DND-41 (cell line): ENCODE data around the gene ITGA2B.

Experiments used
- ATAC-seq: fragments of 200-7000 bp; cut with Tn5 transposase; 3 replicates; pipeline ENCODE4 v1.9.1; 2021; ENCODE audit warnings: low read depth; ENCODE audit not compliant: insufficient read depth
- DNase-seq: peaks from one replicate; pipeline ENCODE4 v3.0.0-alpha.2; 2020
- H2AFZ ChIP-seq: 2 replicates; pipeline ENCODE4 v1.6.0; 2012; ENCODE audit warnings: low read depth, low read length
- H3K27ac ChIP-seq: 2 replicates; pipeline ENCODE4 v1.5.1; 2012; ENCODE audit warnings: low read length, inconsistent platforms
- H3K27me3 ChIP-seq: fragments of 200-600 bp; sonication (generic); 2 replicates; pipeline ENCODE4 v1.6.0; 2012; ENCODE audit warnings: low read length, mild to moderate bottlenecking, inconsistent platforms; ENCODE audit not compliant: insufficient read depth, poor library complexity
- H3K36me3 ChIP-seq: 2 replicates; pipeline ENCODE4 v1.5.1; 2012; ENCODE audit warnings: low read length, inconsistent platforms; ENCODE audit not compliant: insufficient read depth
- H3K4me1 ChIP-seq: 2 replicates; pipeline ENCODE4 v1.5.1; 2012; ENCODE audit warnings: mild to moderate bottlenecking, low read length; ENCODE audit not compliant: insufficient read depth
- H3K4me2 ChIP-seq: 2 replicates; pipeline ENCODE4 v1.6.0; 2012; ENCODE audit warnings: mild to moderate bottlenecking, moderate library complexity, low read length, inconsistent platforms; ENCODE audit not compliant: insufficient read depth
- H3K4me3 ChIP-seq, 2 experiments: fragments of 200-600 bp in 1 of 2; shearing (Covaris generic) in 1 of 2; 2 replicates each; pipeline ENCODE4 v1.5.1; 2012 to 2016; ENCODE audit warnings: inconsistent platforms in 2 of 2, low read length in 2 of 2, mild to moderate bottlenecking in 2 of 2, low read depth in 1 of 2, moderate library complexity in 1 of 2
- H3K79me2 ChIP-seq: 2 replicates; pipeline ENCODE4 v1.6.0; 2012; ENCODE audit warnings: low read length, inconsistent platforms; ENCODE audit not compliant: insufficient read depth
- H3K9ac ChIP-seq: 2 replicates; pipeline ENCODE4 v1.6.0; 2012; ENCODE audit warnings: low read depth, mild to moderate bottlenecking, inconsistent platforms, low read length, moderate library complexity
- H3K9me3 ChIP-seq: 2 replicates; pipeline ENCODE4 v1.5.1; 2012; ENCODE audit warnings: low read length, moderate library complexity, mild to moderate bottlenecking, inconsistent platforms; ENCODE audit not compliant: insufficient read depth, severe bottlenecking
- H4K20me1 ChIP-seq: 2 replicates; pipeline ENCODE4 v1.6.0; 2012; ENCODE audit warnings: low read length; ENCODE audit not compliant: insufficient read depth
- CTCF ChIP-seq: IDR thresholded peaks from 2 replicates; pipeline ENCODE4 v1.5.1; 2012; ENCODE audit warnings: borderline replicate concordance, low read length, moderate library complexity, mild to moderate bottlenecking; ENCODE audit not compliant: poor library complexity, severe bottlenecking; ENCODE audit errors: extremely low read depth
- EZH2 ChIP-seq: IDR thresholded peaks from 3 replicates; pipeline ENCODE4 v1.6.1; 2012; ENCODE audit warnings: borderline replicate concordance, low read depth, mild to moderate bottlenecking, moderate library complexity, low read length, inconsistent platforms; ENCODE audit not compliant: severe bottlenecking

Gene ITGA2B

GRCh38 chr17:44398692-44399691 is 9.5 kb upstream of the ITGA2B start:
- H3K36me3 ChIP-seq, result peaks cover 71% of the 10 kb centered on the region
- no peaks in the 10 kb centered on the region for H3K4me1 ChIP-seq

GRCh38 chr17:44397479-44398440 is 8.3 kb upstream of the ITGA2B start:
- H3K4me2 ChIP-seq, result no peak overlapping the region

More at GRCh38 chr17:44398692-44399691, 9.5 kb upstream of the ITGA2B start:
- TF ChIP-seq CTCF (no peak), EZH2 (no peak)
- Histone ChIP-seq H4K20me1 (peaks cover 16% of the 10 kb centered on the region), H3K27ac (no peak overlapping the region), H2AFZ (no peak overlapping the region), H3K9me3 (no peaks in the 10 kb centered on the region), H3K9ac (no peak overlapping the region), H3K4me3 (no peak overlapping the region), H3K4me2 (no peak overlapping the region), H3K27me3 (no peaks in the 10 kb centered on the region), H3K79me2 (no peaks in the 10 kb centered on the region)
- DNase-seq (no peak), ATAC-seq (no peak)

GRCh38 chr17:44396946-44397345 is 7.5 kb upstream of the ITGA2B start:
- ATAC-seq (no peak), DNase-seq (no peak)
- Histone ChIP-seq H2AFZ (no peak overlapping the region), H3K27ac (no peak overlapping the region), H3K36me3 (peaks cover 54% of the 10 kb centered on the region), H3K9me3 (no peaks in the 10 kb centered on the region), H4K20me1 (peaks cover 16% of the 10 kb centered on the region), H3K79me2 (no peaks in the 10 kb centered on the region), H3K9ac (no peak overlapping the region), H3K4me1 (no peaks in the 10 kb centered on the region), H3K27me3 (no peaks in the 10 kb centered on the region), H3K4me3 (no peak overlapping the region), H3K4me2 (no peak overlapping the region)
- no peak for TF ChIP-seq EZH2
- TF ChIP-seq CTCF, result no peak

More at GRCh38 chr17:44397479-44398440, 8.3 kb upstream of the ITGA2B start:
- Histone ChIP-seq H3K9ac (no peak overlapping the region), H3K9me3 (no peaks in the 10 kb centered on the region), H3K4me3 (no peak overlapping the region), H3K27me3 (no peaks in the 10 kb centered on the region), H3K4me1 (no peaks in the 10 kb centered on the region), H3K36me3 (peaks cover 62% of the 10 kb centered on the region), H3K27ac (no peak overlapping the region), H3K79me2 (no peaks in the 10 kb centered on the region), H4K20me1 (peaks cover 16% of the 10 kb centered on the region), H2AFZ (no peak overlapping the region)
- ATAC-seq, result no peak
- DNase-seq, result no peak
- TF ChIP-seq EZH2, result no peak
- no peak for TF ChIP-seq CTCF
